Urothelium cell line (cell line): ENCODE measurements around the gene RECQL5.
A peak's percentile ranks its signal among the peaks of the same experiment; 100 is the strongest.
"Not testable (repeated sequence)": the region's sequence is repeated elsewhere in the genome, so short reads cannot be mapped to it uniquely, and the experiment has no call there.

Experiments
- DNase-seq: peaks from one replicate; pipeline ENCODE4 v3.0.0; 2011; ENCODE audit warnings: low spot score, mixed read lengths
- FAIRE-seq: peaks from 2 replicates; lab custom pipeline; 2011; peaks lifted over from hg19 to GRCh38; lab: Jason Lieb, UNC

The RECQL5 gene

DNA sequence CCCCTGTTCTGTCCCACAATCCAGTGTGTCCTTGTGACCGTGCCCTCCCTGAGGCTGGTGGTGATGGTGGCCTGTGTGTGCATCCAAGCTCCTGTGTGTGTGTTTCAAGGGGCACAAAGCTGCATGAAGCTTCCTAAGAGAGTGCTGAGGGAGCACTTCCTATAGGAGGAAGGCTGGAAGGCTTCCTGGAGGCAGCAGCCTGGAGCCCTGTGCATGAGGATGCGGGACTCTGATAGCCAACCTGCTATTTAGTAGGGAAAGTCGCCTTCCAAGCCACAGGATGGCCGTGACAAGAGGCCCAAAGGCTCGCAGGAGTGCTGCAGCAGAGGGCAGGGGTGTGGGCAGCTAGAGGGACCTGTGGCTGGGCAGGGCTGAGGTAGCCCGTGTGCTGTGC is 71.0 kb downstream of the RECQL5 start:
- FAIRE-seq (no peak), DNase-seq (no peak)

DNA sequence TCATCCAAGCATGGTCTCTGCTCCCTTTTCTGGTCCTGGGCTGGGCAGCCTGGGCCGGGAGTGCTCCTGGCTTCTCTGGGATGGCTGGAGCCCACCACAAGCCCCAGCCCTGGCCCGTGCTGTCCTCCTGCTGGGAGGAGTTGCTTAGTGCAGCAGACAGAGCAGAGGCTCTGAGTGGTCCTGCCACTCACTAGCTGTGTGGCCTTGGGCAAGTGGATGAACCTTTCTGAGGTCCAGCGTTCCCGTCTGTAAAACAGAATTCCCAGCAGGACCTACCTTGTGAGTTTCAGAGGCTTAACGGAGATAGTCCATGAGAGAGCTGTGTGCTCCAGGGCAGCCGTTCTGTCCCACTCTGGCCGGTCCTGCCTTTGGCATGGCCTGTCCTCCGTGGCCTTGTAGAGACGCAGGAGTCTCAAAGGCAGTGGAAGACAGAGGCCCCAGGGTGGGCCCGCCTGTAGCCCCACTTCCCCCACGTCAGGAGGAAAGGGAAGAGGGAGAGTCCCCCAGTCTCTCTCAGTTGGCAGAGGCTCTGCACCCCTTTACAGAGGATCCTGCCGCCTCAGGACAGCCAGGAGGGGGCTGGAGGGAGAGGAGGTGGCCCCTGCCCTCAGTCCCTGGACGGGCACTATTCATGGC is 71.6 kb downstream of the RECQL5 start:
- DNase-seq = no peak
- FAIRE-seq = no peak

- FAIRE-seq = no peak
Measured at GRCh38 chr17:75594499-75595283, 72.3 kb downstream of the RECQL5 start.

GRCh38 chr17:75593430-75593829 is 73.5 kb downstream of the RECQL5 start:
- DNase-seq, FAIRE-seq: not testable (repeated sequence)

More at GRCh38 chr17:75594499-75595283, 72.3 kb downstream of the RECQL5 start:
- no peak for DNase-seq

DNA sequence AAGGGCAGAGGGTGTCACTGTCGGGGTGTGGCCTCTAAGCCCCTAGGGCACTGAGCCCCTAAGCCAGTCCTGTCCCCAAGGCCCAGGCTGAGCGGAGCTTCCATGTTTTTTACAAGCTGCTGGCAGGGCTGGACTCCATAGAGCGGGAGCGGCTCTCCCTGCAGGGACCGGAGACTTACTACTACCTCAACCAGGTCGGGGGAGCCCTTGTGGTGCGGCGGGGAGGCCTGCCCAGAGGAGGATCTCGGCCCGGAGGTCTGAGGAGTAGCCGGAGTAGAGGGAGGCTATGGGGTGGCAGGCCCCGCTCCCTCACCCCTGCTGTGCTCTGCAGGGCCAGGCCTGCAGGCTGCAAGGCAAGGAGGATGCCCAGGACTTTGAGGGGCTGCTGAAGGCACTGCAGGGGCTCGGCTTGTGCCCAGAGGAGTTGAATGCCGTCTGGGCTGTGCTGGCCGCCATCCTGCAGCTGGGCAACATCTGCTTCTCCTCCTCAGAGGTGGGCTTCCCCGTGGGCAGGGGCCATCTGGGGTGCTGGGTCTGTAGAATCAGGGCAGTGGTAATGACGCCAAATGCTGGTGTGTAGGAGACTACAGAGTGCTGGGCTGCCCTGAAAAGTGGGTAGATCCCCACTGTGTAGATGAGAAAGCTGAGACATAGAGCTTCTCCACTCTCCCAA is 74.5 kb downstream of the RECQL5 start:
- DNase-seq = no peak
- no peak for FAIRE-seq

DNA sequence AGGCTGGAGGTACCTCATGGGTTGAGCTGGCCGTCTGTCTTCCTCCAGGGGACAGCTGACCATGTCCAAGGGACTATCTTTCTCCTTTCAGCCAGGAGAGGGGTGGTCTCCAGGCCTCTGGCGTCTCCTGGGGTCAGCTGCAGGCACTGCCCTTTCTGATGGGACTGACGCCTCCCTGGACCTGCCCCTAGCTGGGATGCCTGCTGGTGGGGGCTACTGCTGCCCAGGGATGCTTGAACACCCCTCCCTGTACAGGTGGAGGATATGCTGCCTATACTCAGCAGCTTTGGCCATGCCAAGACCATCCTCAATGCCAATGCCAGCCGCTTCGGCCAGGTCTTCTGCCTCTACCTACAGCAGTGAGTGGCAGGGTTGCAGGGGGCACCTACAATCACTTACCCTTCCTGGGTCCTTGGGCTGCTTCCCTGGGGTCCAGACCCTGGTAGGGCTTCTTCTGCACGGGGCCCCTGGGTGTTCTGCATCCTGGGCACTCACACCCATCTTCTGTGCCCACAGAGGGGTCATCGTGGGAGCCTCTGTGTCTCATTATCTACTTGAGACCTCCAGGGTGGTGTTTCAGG is 75.1 kb downstream of the RECQL5 start:
- DNase-seq = no peak
- no peak for FAIRE-seq

- FAIRE-seq (peak; percentile 32), DNase-seq (no peak)
Measured at GRCh38 chr17:75590849-75591721, 75.9 kb downstream of the RECQL5 start.

DNA sequence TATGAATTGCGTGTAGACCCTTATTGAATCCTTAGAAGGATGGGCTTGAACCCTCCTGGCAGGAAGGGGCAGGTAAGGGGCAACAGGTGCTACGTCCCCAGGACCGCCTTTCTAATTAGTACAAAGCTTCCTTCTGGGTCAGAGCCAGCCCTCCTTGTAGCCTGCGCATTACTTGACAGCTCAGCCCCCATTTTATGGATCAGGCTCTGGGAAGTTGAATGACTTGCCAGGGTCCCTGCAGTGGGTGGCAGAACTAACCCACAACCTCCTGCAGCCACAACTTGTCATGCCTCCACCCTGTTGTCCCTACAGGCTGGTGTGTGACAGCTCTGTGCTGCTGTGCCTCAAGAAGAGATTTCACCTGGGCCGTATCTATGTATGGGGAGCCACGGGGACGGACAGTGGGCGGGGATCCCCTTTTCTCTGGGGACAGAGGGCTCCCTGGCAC is 76.6 kb downstream of the RECQL5 start:
- DNase-seq (no peak), FAIRE-seq (peak; percentile 32)

- no peak for FAIRE-seq
Measured at GRCh38 chr17:75589919-75590303, 77.0 kb downstream of the RECQL5 start.

GRCh38 chr17:75589012-75589918 is 77.7 kb downstream of the RECQL5 start:
- peak; percentile 100 for DNase-seq
- FAIRE-seq = peak; percentile 97

More at GRCh38 chr17:75589919-75590303, 77.0 kb downstream of the RECQL5 start:
- DNase-seq = no peak

- FAIRE-seq = no peak
- DNase-seq = no peak
Measured at GRCh38 chr17:75588596-75589011, 78.3 kb downstream of the RECQL5 start.

DNA sequence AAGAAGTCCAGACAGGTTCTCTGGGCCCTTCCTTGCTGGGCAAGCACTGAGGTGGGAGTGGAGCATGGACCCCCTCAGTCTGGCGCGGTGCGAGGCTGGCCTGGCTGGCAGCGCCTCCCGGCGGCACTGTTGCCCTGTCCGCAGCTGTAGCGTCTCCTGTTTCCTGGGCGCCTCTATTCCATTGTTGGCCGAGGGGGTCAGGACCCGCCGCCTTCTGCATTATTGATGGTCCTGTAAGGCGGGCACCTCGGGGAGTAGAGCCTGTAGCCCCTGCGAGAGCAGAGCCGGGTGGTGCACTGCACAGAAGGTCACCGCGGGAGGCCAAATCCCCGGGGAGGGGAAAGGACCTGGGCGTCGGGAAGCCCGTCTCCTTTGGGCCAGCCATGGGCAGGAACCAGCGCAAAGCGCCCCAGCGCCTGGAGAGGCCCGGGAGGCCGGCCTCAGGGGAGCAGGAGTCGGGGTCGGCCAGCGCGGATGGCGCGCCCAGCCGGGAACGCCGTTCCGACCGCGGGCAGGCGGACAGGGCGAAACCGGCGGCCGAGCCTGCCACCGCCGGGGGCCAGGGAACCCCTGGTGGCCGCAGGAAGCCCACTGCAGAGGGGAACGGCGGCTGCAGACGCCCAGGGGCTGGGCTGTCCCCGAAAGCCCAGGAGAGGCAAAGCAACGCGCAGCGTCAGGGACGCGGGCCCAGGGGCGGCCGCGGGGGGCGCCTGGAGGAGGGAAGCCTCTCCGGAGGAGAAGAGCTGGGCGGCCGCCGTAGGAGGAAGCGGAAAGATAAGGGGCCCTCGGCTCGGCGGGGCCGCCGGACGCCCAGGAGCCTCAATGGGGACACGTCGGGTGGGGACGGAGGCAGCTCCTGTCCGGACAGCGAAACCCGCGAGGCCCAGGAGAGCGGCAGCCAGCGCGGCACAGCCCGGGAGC is 79.0 kb downstream of the RECQL5 start, which contains the start of gene MYO15B:
Gene MYO15B, plus strand, starts transcription at position 126 of the 921 bp plus-strand sequence. Its CDS starts 258 bp downstream, at position 384.
- no peak for DNase-seq
- FAIRE-seq = no peak

DNA sequence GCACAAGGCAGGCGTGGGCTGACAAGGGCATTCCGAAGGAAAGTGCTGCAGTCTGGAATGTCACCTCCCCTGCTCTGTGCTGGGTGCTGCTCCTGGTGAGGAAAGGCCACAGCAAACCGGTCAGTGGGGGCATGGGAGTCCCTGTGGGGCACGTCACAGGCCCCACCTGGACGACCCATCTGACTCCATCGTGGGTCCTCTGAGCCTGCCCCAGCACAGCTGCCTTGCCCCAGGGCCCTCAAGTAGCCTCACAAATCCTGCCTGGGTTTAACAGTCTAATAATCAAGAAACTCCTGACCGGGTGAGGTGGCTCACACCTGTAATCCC is 82.1 kb downstream of the RECQL5 start:
- DNase-seq = no peak
- FAIRE-seq = no peak

DNA sequence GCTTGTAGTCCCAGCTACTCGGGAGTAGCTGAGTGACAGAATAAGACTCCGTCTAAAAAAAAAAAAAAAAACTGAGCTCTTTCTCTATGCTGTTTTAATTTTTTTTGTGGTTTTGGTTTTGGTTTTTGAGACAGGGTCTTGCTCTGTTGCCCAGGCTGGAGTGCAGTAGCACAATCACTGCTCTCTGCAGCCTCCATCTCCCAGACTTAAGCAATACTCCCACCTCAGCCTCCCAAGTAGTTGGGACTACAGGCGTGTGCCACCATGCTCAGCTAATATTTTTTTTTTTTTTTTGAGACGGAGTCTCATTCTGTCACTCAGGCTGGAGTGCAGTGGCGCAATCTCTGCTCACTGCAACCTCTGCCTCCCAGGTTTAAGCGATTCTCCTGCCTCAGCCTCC is 83.8 kb downstream of the RECQL5 start:
- FAIRE-seq, DNase-seq: not testable (repeated sequence)

GRCh38 chr17:75581121-75581725 is 85.7 kb downstream of the RECQL5 start:
- DNase-seq, FAIRE-seq: not testable (repeated sequence)
